Endothelial cell of umbilical vein (primary cell): ENCODE results near the gene ZNF384. TPM values are rescaled to one million over a fixed set of nuclear protein-coding genes. Genes with fewer than 3 reads are reported as not detected.
A peak's percentile ranks its signal among the peaks of the same experiment; 100 is the strongest.

Experiments
- BruUV-seq: library from RNA; stranded (reverse); fragments of 400-500 nt; replicated peaks from 2 replicates; lab custom pipeline; 2021; lab: Mats Ljungman, UMichigan
- CTCF ChIA-PET: fragments of 300-600, 350-600 bp; sonication (Branson Sonifier 250); formaldehyde crosslinking; loops from one replicate; lab custom pipeline; 2021; ENCODE audit warnings: antibody characterized with exemption, inconsistent platforms; lab: Charles Lee
- POLR2A ChIA-PET: fragments of 300-600, 350-600 bp; sonication (Branson Sonifier 250); formaldehyde crosslinking; loops from one replicate; lab custom pipeline; 2021; ENCODE audit warnings: antibody characterized with exemption, inconsistent platforms; lab: Charles Lee
- DNase-seq: peaks from one replicate; pipeline ENCODE4 v3.0.0-alpha.2; 2011; ENCODE audit warnings: low read depth, low spot score
- FAIRE-seq: peaks from 2 replicates; lab custom pipeline; 2011; peaks lifted over from hg19 to GRCh38; lab: Jason Lieb, UNC
- H2AFZ ChIP-seq: 2 replicates; pipeline ENCODE4 v1.6.0; 2012; ENCODE audit warnings: low read depth, low read length, control low read depth, inconsistent platforms
- H3K27ac ChIP-seq: 2 replicates; pipeline ENCODE4 v1.5.1; 2011; ENCODE audit warnings: low read depth, mild to moderate bottlenecking, control low read depth, low read length, moderate library complexity; ENCODE audit not compliant: insufficient read depth
- H3K27me3 ChIP-seq, 2 experiments: 2 replicates each; pipeline versions ENCODE4 v1.6.0 to v1.6.1; 2011; ENCODE audit warnings: low read length in 2 of 2, mixed read lengths in 1 of 2; ENCODE audit not compliant: control insufficient read depth in 2 of 2, insufficient read depth in 2 of 2
- H3K36me3 ChIP-seq, 2 experiments: 2 replicates in 1 of 2; 3 replicates in 1 of 2; pipeline ENCODE4 v1.5.1; 2011; ENCODE audit warnings: low read length in 2 of 2, mild to moderate bottlenecking in 1 of 2, moderate library complexity in 1 of 2; ENCODE audit not compliant: control insufficient read depth in 2 of 2, insufficient read depth in 2 of 2; ENCODE audit errors: extremely low read depth in 1 of 2
- H3K4me1 ChIP-seq: 3 replicates; pipeline ENCODE4 v1.5.1; 2011; ENCODE audit warnings: mild to moderate bottlenecking, low read length; ENCODE audit not compliant: control insufficient read depth, insufficient read depth; ENCODE audit errors: extremely low read depth
- H3K4me2 ChIP-seq: 2 replicates; pipeline ENCODE4 v1.6.1; 2011; ENCODE audit warnings: low read length, control low read depth, mixed read lengths; ENCODE audit not compliant: insufficient read depth
- H3K4me3 ChIP-seq, 3 experiments: fragments of 200-600 bp in 1 of 3; sonication (generic), shearing (Covaris generic) in 1 of 3; replicated peaks in 1 of 3; 2 replicates each; pipeline ENCODE4 v1.5.1; 2011 to 2016; ENCODE audit warnings: control low read depth in 3 of 3, low read length in 3 of 3, mild to moderate bottlenecking in 2 of 3, inconsistent platforms in 1 of 3, low read depth in 1 of 3, moderate library complexity in 1 of 3; ENCODE audit not compliant: insufficient read depth in 1 of 3
- H3K79me2 ChIP-seq: 2 replicates; pipeline ENCODE4 v1.6.0; 2012; ENCODE audit warnings: low read length, inconsistent platforms; ENCODE audit not compliant: control insufficient read depth, insufficient read depth
- H3K9ac ChIP-seq: replicated peaks from 2 replicates; pipeline ENCODE3; 2011; ENCODE audit warnings: low read length, control low read depth; ENCODE audit not compliant: insufficient read depth; ENCODE audit errors: extremely low read depth
- H3K9me1 ChIP-seq: replicated peaks from 3 replicates; pipeline ENCODE4 v1.6.0; 2011; ENCODE audit warnings: mild to moderate bottlenecking, low read length; ENCODE audit not compliant: control insufficient read depth, insufficient read depth; ENCODE audit errors: extremely low read depth
- H3K9me3 ChIP-seq: replicated peaks from 2 replicates; pipeline ENCODE4 v1.5.1; 2012; ENCODE audit warnings: low read length, inconsistent platforms; ENCODE audit not compliant: control insufficient read depth, insufficient read depth
- H4K20me1 ChIP-seq: replicated peaks from 2 replicates; pipeline ENCODE3; 2011; ENCODE audit warnings: mild to moderate bottlenecking, low read length; ENCODE audit not compliant: control insufficient read depth, insufficient read depth; ENCODE audit errors: extremely low read depth
- EZH2 ChIP-seq: IDR thresholded peaks from 2 replicates; pipeline ENCODE4 v1.6.1; 2012; ENCODE audit warnings: borderline replicate concordance, low read depth, mild to moderate bottlenecking, moderate library complexity, low read length, inconsistent platforms; ENCODE audit not compliant: severe bottlenecking
- FOS ChIP-seq: IDR thresholded peaks from 2 replicates; pipeline ENCODE4 v1.6.1; 2011; ENCODE audit warnings: mild to moderate bottlenecking, low read length, moderate library complexity, borderline replicate concordance; ENCODE audit not compliant: insufficient read depth
- GATA2 ChIP-seq: IDR thresholded peaks from 2 replicates; pipeline ENCODE4 v1.7.0; 2011; ENCODE audit warnings: low read depth, mild to moderate bottlenecking, moderate library complexity, mixed read lengths, low read length; ENCODE audit not compliant: insufficient read length, insufficient read depth
- JUN ChIP-seq: IDR thresholded peaks from 2 replicates; pipeline ENCODE4 v1.6.1; 2011; ENCODE audit warnings: borderline replicate concordance, low read depth; ENCODE audit not compliant: insufficient read length, insufficient read depth
- MAX ChIP-seq: IDR thresholded peaks from 2 replicates; pipeline ENCODE4 v1.6.1; 2011; ENCODE audit not compliant: insufficient read depth, insufficient read length
- MYC ChIP-seq: IDR thresholded peaks from one replicate; pipeline ENCODE4 v1.6.1; 2011; ENCODE audit warnings: mild to moderate bottlenecking, low read depth, low read length
- POLR2A ChIP-seq: IDR thresholded peaks from 2 replicates; pipeline ENCODE4 v1.6.1; 2012; ENCODE audit warnings: low read depth, mild to moderate bottlenecking, control low read depth, low read length
- POLR2AphosphoS5 ChIP-seq: IDR thresholded peaks from 2 replicates; pipeline ENCODE4 v1.6.1; 2012; ENCODE audit warnings: low read depth, mild to moderate bottlenecking, control low read depth, low read length, moderate library complexity; ENCODE audit not compliant: insufficient read depth
- dilution Hi-C: fragments of 300-500 bp; cut with MboI; formaldehyde crosslinking; loops from one replicate; pipeline ENCODE4 v1.15.0; 2019; ENCODE audit warnings: low sequenced_read_pairs; ENCODE audit not compliant: extremely low pct_ligation_motif_present
- intact Hi-C: fragments of 100-400 bp; cut with micrococcal nuclease; formaldehyde crosslinking; loops from one replicate; pipeline ENCODE4 v1.10.0; 2022
- polyA plus RNA-seq, 4 experiments: library from polyadenylated mRNA; depleted of rRNA in 3 of 4; stranded (reverse) in 3 of 4; unstranded in 1 of 4; fragments of >200 nt; gene quantifications; 2 replicates each; pipeline versions ENCODE4 v1.2.1 to v1.2.3, GENCODE V29; 2011 to 2012; ENCODE audit warnings: missing spikeins in 1 of 4
- total RNA-seq: library from RNA; stranded (reverse); gene quantifications from 2 replicates; pipeline ENCODE4 v1.2.3, GENCODE V29; 2021
- TF ChIP-seq, protein P1 (sequence below), 2 donors: IDR thresholded peaks; 1 replicate in 1 of 2; 2 replicates in 1 of 2; pipeline ENCODE4 v1.5.1; 2011; ENCODE audit warnings: low read length in 2 of 2, mild to moderate bottlenecking in 2 of 2, moderate library complexity in 2 of 2, control low read depth in 1 of 2, inconsistent platforms in 1 of 2, low read depth in 1 of 2; ENCODE audit not compliant: insufficient read depth in 1 of 2; ENCODE audit errors: extremely low read depth in 1 of 2

The ZNF384 gene
- total and polyA plus RNA-seq, 2 donors (not counting 3 experiments of a cell fraction or from before 2014, with no cell fraction given): 52.8 to 58.3 TPM

GRCh38 chr12:6638305-6638704, 50.9 kb downstream of the ZNF384 start:
- peaks cover 0 to 2% of the 10 kb centered on the region in 2 experiments for H3K27me3 ChIP-seq
- ChIA-PET CTCF (no interaction called here), POLR2A (no interaction called here)
- dilution Hi-C loops (no loop called here), intact Hi-C loops (loop anchor here (2.0 kb wide), 1 partner anchor 18 kb away; no protein-coding TSS in a partner anchor)
- H3K4me3 ChIP-seq: no peak overlapping the region
- no peak overlapping the region for H3K4me2 ChIP-seq
- DNase-seq (no peak), FAIRE-seq (no peak)
- H3K36me3 ChIP-seq: no peaks in the 10 kb centered on the region
- BruUV-seq: no TSS peak
- H3K9me1 ChIP-seq: no peaks in the 10 kb centered on the region
- no peak overlapping the region for H3K9ac ChIP-seq
- peak overlapping the region; percentile 45 for H2AFZ ChIP-seq
- no peaks in the 10 kb centered on the region for H3K9me3 ChIP-seq
- H3K27ac ChIP-seq: no peak overlapping the region
- no peaks in the 10 kb centered on the region for H4K20me1 ChIP-seq
- TF ChIP-seq POLR2AphosphoS5: no peak
- no peak for TF ChIP-seq EZH2
- TF ChIP-seq, protein P1, sequence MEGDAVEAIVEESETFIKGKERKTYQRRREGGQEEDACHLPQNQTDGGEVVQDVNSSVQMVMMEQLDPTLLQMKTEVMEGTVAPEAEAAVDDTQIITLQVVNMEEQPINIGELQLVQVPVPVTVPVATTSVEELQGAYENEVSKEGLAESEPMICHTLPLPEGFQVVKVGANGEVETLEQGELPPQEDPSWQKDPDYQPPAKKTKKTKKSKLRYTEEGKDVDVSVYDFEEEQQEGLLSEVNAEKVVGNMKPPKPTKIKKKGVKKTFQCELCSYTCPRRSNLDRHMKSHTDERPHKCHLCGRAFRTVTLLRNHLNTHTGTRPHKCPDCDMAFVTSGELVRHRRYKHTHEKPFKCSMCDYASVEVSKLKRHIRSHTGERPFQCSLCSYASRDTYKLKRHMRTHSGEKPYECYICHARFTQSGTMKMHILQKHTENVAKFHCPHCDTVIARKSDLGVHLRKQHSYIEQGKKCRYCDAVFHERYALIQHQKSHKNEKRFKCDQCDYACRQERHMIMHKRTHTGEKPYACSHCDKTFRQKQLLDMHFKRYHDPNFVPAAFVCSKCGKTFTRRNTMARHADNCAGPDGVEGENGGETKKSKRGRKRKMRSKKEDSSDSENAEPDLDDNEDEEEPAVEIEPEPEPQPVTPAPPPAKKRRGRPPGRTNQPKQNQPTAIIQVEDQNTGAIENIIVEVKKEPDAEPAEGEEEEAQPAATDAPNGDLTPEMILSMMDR (IDR thresholded peaks at IDR 0.05; ENCODE audit: extremely low read depth in 1 of 2, insufficient read depth in 1 of 2, low read depth in 1 of 2, low read length in 2 of 2): no peak
- no peak for TF ChIP-seq POLR2A
- TF ChIP-seq MYC: no peak
- no peak for TF ChIP-seq FOS
- TF ChIP-seq JUN: no peak
- no peak for TF ChIP-seq GATA2
- TF ChIP-seq MAX: no peak
- H3K4me1 ChIP-seq: peaks cover 13% of the 10 kb centered on the region
- no peaks in the 10 kb centered on the region for H3K79me2 ChIP-seq
